HCT116 (cell line): ENCODE measurements around the gene NCAN. TPM values are rescaled to one million over a fixed set of nuclear protein-coding genes. Genes with fewer than 3 reads are reported as not detected.

ENCODE experiments used
- ATAC-seq: fragments of 200-7000 bp; cut with Tn5 transposase; 2 replicates; pipeline ENCODE4 v1.9.1; 2020; ENCODE audit warnings: mild to moderate bottlenecking, moderate library complexity
- BruUV-seq: library from RNA; stranded (reverse); fragments of 400-500 nt; replicated peaks from 2 replicates; lab custom pipeline; 2021; lab: Mats Ljungman, UMichigan
- CTCF ChIA-PET: fragments of 300-600 bp; sonication (Branson Sonifier 250); formaldehyde crosslinking; loops from one replicate; lab custom pipeline; 2021; ENCODE audit warnings: antibody characterized with exemption; lab: Charles Lee
- POLR2A ChIA-PET: fragments of 300-600, 350-600 bp; sonication (Branson Sonifier 250); formaldehyde crosslinking; loops from one replicate; lab custom pipeline; 2021; ENCODE audit warnings: antibody characterized with exemption; lab: Charles Lee
- RAD21 ChIA-PET, 2 experiments: fragments of 300-600 bp; sonication (Branson Sonifier 250); formaldehyde crosslinking; loops; one replicate each; lab custom pipeline; 2023; ENCODE audit warnings: low total read pairs in 2 of 2; ENCODE audit not compliant: uncharacterized antibody in 2 of 2, unreplicated experiment in 2 of 2, low non-redundant PET in 1 of 2; lab: Charles Lee
- DNase-seq: peaks from one replicate; pipeline ENCODE4 v3.0.0-alpha.2; 2010; ENCODE audit warnings: low read depth, low spot score
- H2AFZ ChIP-seq: fragments of 200-600 bp; shearing (Covaris generic), sonication (generic); 2 replicates; pipeline ENCODE4 v1.6.1; 2017; ENCODE audit warnings: low read depth, mixed run types, mixed read lengths, antibody characterized with exemption, low read length; ENCODE audit not compliant: poor library complexity, severe bottlenecking
- H3K27ac ChIP-seq: 2 replicates; pipeline ENCODE4 v1.5.1; 2012; ENCODE audit warnings: low read depth, low read length
- H3K27me3 ChIP-seq: fragments of 200-600 bp; sonication (generic); 2 replicates; pipeline ENCODE4 v1.6.1; 2016; ENCODE audit warnings: mixed run types, low read length, mixed read lengths; ENCODE audit not compliant: insufficient read depth
- H3K36me3 ChIP-seq, 2 experiments: fragments of 200-500 bp in 1 of 2; fragments of 200-600 bp in 1 of 2; sonication (Bioruptor generic) in 1 of 2; sonication (generic) in 1 of 2; 2 replicates each; pipeline versions ENCODE4 v1.5.1 to v1.6.1; 2014 to 2016; ENCODE audit warnings: low read length in 2 of 2, inconsistent platforms in 1 of 2, mixed read lengths in 1 of 2, mixed run types in 1 of 2; ENCODE audit not compliant: insufficient read depth in 2 of 2, control insufficient read depth in 1 of 2
- H3K4me1 ChIP-seq, 2 experiments: fragments of 200-600 bp in 1 of 2; sonication (generic) in 1 of 2; 2 replicates each; pipeline versions ENCODE4 v1.5.1 to v1.6.1; 2012 to 2017; ENCODE audit warnings: low read length in 2 of 2, inconsistent platforms in 1 of 2, mild to moderate bottlenecking in 1 of 2, mixed read lengths in 1 of 2, mixed run types in 1 of 2, moderate library complexity in 1 of 2; ENCODE audit not compliant: insufficient read depth in 2 of 2, control insufficient read depth in 1 of 2
- H3K4me2 ChIP-seq: fragments of 200-600 bp; sonication (generic); 2 replicates; pipeline ENCODE4 v1.6.1; 2017; ENCODE audit warnings: mixed run types, low read length, mixed read lengths
- H3K4me3 ChIP-seq, 2 experiments: fragments of 200-600 bp in 1 of 2; sonication (generic) in 1 of 2; replicated peaks in 1 of 2; 2 replicates each; pipeline ENCODE4 v1.5.1; 2011 to 2016; ENCODE audit warnings: low read length in 2 of 2, control low read depth in 1 of 2, low read depth in 1 of 2, mild to moderate bottlenecking in 1 of 2, mixed read lengths in 1 of 2, mixed run types in 1 of 2
- H3K79me2 ChIP-seq: fragments of 200-600 bp; sonication (generic); 2 replicates; pipeline ENCODE4 v1.6.1; 2017; ENCODE audit warnings: mild to moderate bottlenecking, mixed run types, low read length, moderate library complexity, mixed read lengths; ENCODE audit not compliant: insufficient read depth
- H3K9ac ChIP-seq: fragments of 200-600 bp; sonication (generic); 2 replicates; pipeline ENCODE4 v1.6.1; 2016; ENCODE audit warnings: low read length, mixed read lengths
- H3K9me2 ChIP-seq: fragments of 200-600 bp; sonication (generic), shearing (Covaris generic); 2 replicates; pipeline ENCODE4 v1.6.1; 2017; ENCODE audit warnings: mixed run types, mild to moderate bottlenecking, moderate library complexity; ENCODE audit not compliant: insufficient read depth
- H3K9me3 ChIP-seq, 2 experiments: fragments of 200-500 bp in 1 of 2; fragments of 200-600 bp in 1 of 2; sonication (Bioruptor generic) in 1 of 2; sonication (generic) in 1 of 2; 2 replicates each; pipeline ENCODE4 v1.6.1; 2014 to 2017; ENCODE audit warnings: low read length in 2 of 2, mixed read lengths in 2 of 2, inconsistent platforms in 1 of 2, low read depth in 1 of 2, mild to moderate bottlenecking in 1 of 2, mixed run types in 1 of 2, moderate library complexity in 1 of 2; ENCODE audit not compliant: control insufficient read depth in 1 of 2, insufficient read depth in 1 of 2
- H4K20me1 ChIP-seq: fragments of 200-600 bp; sonication (generic), shearing (Covaris generic); 2 replicates; pipeline ENCODE4 v1.6.1; 2017; ENCODE audit warnings: mixed run types, mild to moderate bottlenecking, moderate library complexity; ENCODE audit not compliant: insufficient read depth
- CBX3 ChIP-seq: IDR thresholded peaks from 2 replicates; pipeline ENCODE4 v1.6.1; 2012; ENCODE audit warnings: low read depth
- CEBPB ChIP-seq: IDR thresholded peaks from 2 replicates; pipeline ENCODE4 v1.6.1; 2012; ENCODE audit warnings: low read depth
- ELF1 ChIP-seq: IDR thresholded peaks from 2 replicates; pipeline ENCODE4 v1.6.1; 2012; ENCODE audit warnings: low read depth, borderline replicate concordance
- RAD21 ChIP-seq: IDR thresholded peaks from 2 replicates; pipeline ENCODE4 v1.6.1; 2012; ENCODE audit warnings: low read depth, mild to moderate bottlenecking
- SRF ChIP-seq: IDR thresholded peaks from 2 replicates; pipeline ENCODE4 v1.6.1; 2012; ENCODE audit warnings: low read depth
- intact Hi-C: fragments of 100-400 bp; cut with micrococcal nuclease; formaldehyde crosslinking; loops from 2 replicates; pipeline ENCODE4 v1.10.0; 2022
- total RNA-seq: library from RNA; stranded (reverse); gene quantifications from one replicate; pipeline ENCODE4 v1.2.1, GENCODE V29; 2021; ENCODE audit not compliant: unreplicated experiment
- TF ChIP-seq, protein P1 (sequence below), 3 experiments: fragments of 200-600 bp in 1 of 3; sonication (generic) in 1 of 3; IDR thresholded peaks in 2 of 3; conservative IDR thresholded peaks in 1 of 3; 2 replicates each; pipeline ENCODE4 v1.5.1; 2012 to 2017; ENCODE audit warnings: low read depth in 2 of 3, low read length in 2 of 3, antibody characterized with exemption in 1 of 3, borderline replicate concordance in 1 of 3, control low read depth in 1 of 3, mild to moderate bottlenecking in 1 of 3, mixed read lengths in 1 of 3, mixed run types in 1 of 3, moderate library complexity in 1 of 3; ENCODE audit not compliant: insufficient read depth in 1 of 3
- TF ChIP-seq, protein P2 (sequence below): IDR thresholded peaks from 2 replicates; pipeline ENCODE4 v1.6.1; 2012

NCAN gene
- total RNA-seq, 1 experiment from 2014 or later, result 0.07 TPM

- TF ChIP-seq, protein P1, sequence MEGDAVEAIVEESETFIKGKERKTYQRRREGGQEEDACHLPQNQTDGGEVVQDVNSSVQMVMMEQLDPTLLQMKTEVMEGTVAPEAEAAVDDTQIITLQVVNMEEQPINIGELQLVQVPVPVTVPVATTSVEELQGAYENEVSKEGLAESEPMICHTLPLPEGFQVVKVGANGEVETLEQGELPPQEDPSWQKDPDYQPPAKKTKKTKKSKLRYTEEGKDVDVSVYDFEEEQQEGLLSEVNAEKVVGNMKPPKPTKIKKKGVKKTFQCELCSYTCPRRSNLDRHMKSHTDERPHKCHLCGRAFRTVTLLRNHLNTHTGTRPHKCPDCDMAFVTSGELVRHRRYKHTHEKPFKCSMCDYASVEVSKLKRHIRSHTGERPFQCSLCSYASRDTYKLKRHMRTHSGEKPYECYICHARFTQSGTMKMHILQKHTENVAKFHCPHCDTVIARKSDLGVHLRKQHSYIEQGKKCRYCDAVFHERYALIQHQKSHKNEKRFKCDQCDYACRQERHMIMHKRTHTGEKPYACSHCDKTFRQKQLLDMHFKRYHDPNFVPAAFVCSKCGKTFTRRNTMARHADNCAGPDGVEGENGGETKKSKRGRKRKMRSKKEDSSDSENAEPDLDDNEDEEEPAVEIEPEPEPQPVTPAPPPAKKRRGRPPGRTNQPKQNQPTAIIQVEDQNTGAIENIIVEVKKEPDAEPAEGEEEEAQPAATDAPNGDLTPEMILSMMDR (IDR thresholded peaks at IDR 0.05 in 2 of 3, conservative IDR thresholded peaks at IDR 0.05 in 1 of 3; ENCODE audit: borderline replicate concordance in 1 of 3, insufficient read depth in 1 of 3, low read depth in 2 of 3, low read length in 2 of 3), result no peak
- TF ChIP-seq RAD21 (no peak), SRF (no peak)
These were observed 55.5 kb downstream of the NCAN start (continued) for GRCh38 chr19:19267305-19267704.

- no peaks in the 10 kb centered on the region for H3K79me2 ChIP-seq
- no peaks in the 10 kb centered on the region for H3K27me3 ChIP-seq
- ChIA-PET CTCF (no interaction called here), POLR2A (no interaction called here)
- no peak overlapping the region for H2AFZ ChIP-seq
- H4K20me1 ChIP-seq, result no peaks in the 10 kb centered on the region
- H3K9ac ChIP-seq, result no peak overlapping the region
- intact Hi-C loops, result no loop called here
- H3K4me2 ChIP-seq, result no peak overlapping the region
- H3K9me2 ChIP-seq, result no peaks in the 10 kb centered on the region
- no TSS peak for BruUV-seq
- ATAC-seq, result no peak
- H3K4me1 ChIP-seq, result no peaks in the 10 kb centered on the region
- H3K27ac ChIP-seq, result no peak overlapping the region
- H3K9me3 ChIP-seq, result no peaks in the 10 kb centered on the region
- TF ChIP-seq CEBPB (no peak), RAD21 (no peak), ELF1 (no peak), CBX3 (no peak)
- TF ChIP-seq, protein P1 (IDR thresholded peaks at IDR 0.05 in 2 of 3, conservative IDR thresholded peaks at IDR 0.05 in 1 of 3; ENCODE audit: borderline replicate concordance in 1 of 3, insufficient read depth in 1 of 3, low read depth in 2 of 3, low read length in 2 of 3), result no peak
- TF ChIP-seq, protein P2, sequence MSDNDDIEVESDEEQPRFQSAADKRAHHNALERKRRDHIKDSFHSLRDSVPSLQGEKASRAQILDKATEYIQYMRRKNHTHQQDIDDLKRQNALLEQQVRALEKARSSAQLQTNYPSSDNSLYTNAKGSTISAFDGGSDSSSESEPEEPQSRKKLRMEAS, result no peak
- TF ChIP-seq, all 23 proteins: peak for 0
- RAD21 ChIA-PET, result no interaction called here
- DNase-seq, result no peak
- Histone ChIP-seq H3K4me3 (no peak overlapping the region), H3K36me3 (no peaks in the 10 kb centered on the region)
These were observed 57.0 kb downstream of the NCAN start for GRCh38 chr19:19268453-19269385.
